SK-MEL-5 (cell line): ENCODE data around the gene USB1. TPM values are rescaled to one million over a fixed set of nuclear protein-coding genes. Genes with fewer than 3 reads are reported as not detected.

Source experiments
- DNase-seq: peaks from one replicate; pipeline ENCODE4 v3.0.0-alpha.2; 2016; ENCODE audit warnings: low read depth, low spot score
- in situ Hi-C: cut with HindIII; loops from 2 replicates; pipeline ENCODE4 v1.10.0; 2016; ENCODE audit warnings: low sequenced_read_pairs, high pct_unique_total_duplicates, low pct_unique_long_range_greater_than_20kb
- total RNA-seq: library from RNA; depleted of rRNA; stranded (reverse); fragments of >200 nt; shearing (Covaris generic); gene quantifications from 2 replicates; pipeline ENCODE4 v1.2.3, GENCODE V29; 2014

USB1 gene
- total RNA-seq, 1 experiment from 2014 or later, result 10.2 TPM

GRCh38 chr16:57987441-57988177, 13.6 kb upstream of the USB1 start:
- no peak for DNase-seq
- in situ Hi-C loops, result no loop called here

- in situ Hi-C loops, result no loop called here
- no peak for DNase-seq
Measured at GRCh38 chr16:57988929-57989328, 12.3 kb upstream of the USB1 start.

GRCh38 chr16:57991551-57992059, 9.6 kb upstream of the USB1 start:
- DNase-seq, result no peak
- in situ Hi-C loops, result no loop called here

- no peak for DNase-seq
- in situ Hi-C loops, result no loop called here
Measured at GRCh38 chr16:57992084-57992483, 9.1 kb upstream of the USB1 start.

GRCh38 chr16:57993438-57993837, 7.8 kb upstream of the USB1 start:
- DNase-seq, result no peak
- in situ Hi-C loops, result no loop called here

- in situ Hi-C loops, result no loop called here
Measured at GRCh38 chr16:57993897-57994296, 7.3 kb upstream of the USB1 start.

GRCh38 chr16:57994361-57994760, 6.8 kb upstream of the USB1 start:
- DNase-seq, result no peak
- in situ Hi-C loops, result no loop called here

More at GRCh38 chr16:57993897-57994296, 7.3 kb upstream of the USB1 start:
- no peak for DNase-seq

- peak; percentile 61 for DNase-seq
- in situ Hi-C loops, result no loop called here
Measured at GRCh38 chr16:57994778-57995177, 6.4 kb upstream of the USB1 start.

- DNase-seq, result no peak
- in situ Hi-C loops, result no loop called here
Measured at GRCh38 chr16:57995721-57996405, 5.3 kb upstream of the USB1 start.

- no peak for DNase-seq
- in situ Hi-C loops, result no loop called here
Measured at GRCh38 chr16:57996406-57997175, 4.6 kb upstream of the USB1 start.

GRCh38 chr16:57997176-57997527, 4.1 kb upstream of the USB1 start:
- DNase-seq, result no peak
- in situ Hi-C loops, result no loop called here

GRCh38 chr16:57997528-57998265, 3.5 kb upstream of the USB1 start:
- in situ Hi-C loops, result no loop called here
- no peak for DNase-seq

GRCh38 chr16:57998486-57998885, 2.7 kb upstream of the USB1 start:
- DNase-seq, result no peak
- in situ Hi-C loops, result no loop called here

GRCh38 chr16:57998992-57999365, 2.2 kb upstream of the USB1 start:
- in situ Hi-C loops, result no loop called here
- DNase-seq, result no peak

GRCh38 chr16:57999366-57999970, 1.7 kb upstream of the USB1 start:
- no peak for DNase-seq
- in situ Hi-C loops, result no loop called here

GRCh38 chr16:57999971-58000705, 1.1 kb upstream of the USB1 start, which contains the start of gene ZNF319:
TSS of gene ZNF319 (minus strand) at chr16:58000672. CDS start at chr16:57998265, 2,407 bp downstream.
- no peak for DNase-seq
- in situ Hi-C loops, result no loop called here
